A673 (cell line): ENCODE measurements around the gene RFX5.

Experiments used
- CTCF ChIP-seq: fragments of 300-800, 200-600 bp; sonication (generic); conservative IDR thresholded peaks from 2 replicates; pipeline ENCODE4 v1.5.1; 2017; ENCODE audit warnings: low read depth, mild to moderate bottlenecking, antibody characterized with exemption, low read length, moderate library complexity, mixed read lengths
- EZH2 ChIP-seq: fragments of 200-600 bp; sonication (generic); IDR thresholded peaks from 2 replicates; pipeline ENCODE4 v1.6.1; 2017; ENCODE audit warnings: borderline replicate concordance, low read depth, mild to moderate bottlenecking, mixed read lengths, antibody characterized with exemption, low read length; ENCODE audit not compliant: poor library complexity, severe bottlenecking

- TF ChIP-seq CTCF (no peak), EZH2 (no peak)
Measured at GRCh38 chr1:151361883-151362282, 14.8 kb upstream of the RFX5 start.
